GM12872 (cell line): ENCODE data around the gene PRKAR2B.

Experiments used
- CTCF ChIP-seq: IDR thresholded peaks from 3 replicates; pipeline ENCODE4 v1.5.1; 2011; ENCODE audit warnings: low read depth, mild to moderate bottlenecking, low read length, moderate library complexity; ENCODE audit not compliant: insufficient read depth

The PRKAR2B gene

GRCh38 chr7:107069457-107069856 lies 25.0 kb downstream of the PRKAR2B start:
- no peak for TF ChIP-seq CTCF

GRCh38 chr7:107070710-107071109 lies 26.2 kb downstream of the PRKAR2B start:
- TF ChIP-seq CTCF: no peak

- no peak for TF ChIP-seq CTCF
Observed at GRCh38 chr7:107071129-107071528, 26.6 kb downstream of the PRKAR2B start.

GRCh38 chr7:107072133-107072532 lies 27.6 kb downstream of the PRKAR2B start:
- TF ChIP-seq CTCF: no peak

- TF ChIP-seq CTCF: no peak
Observed at GRCh38 chr7:107075863-107076574, 31.5 kb downstream of the PRKAR2B start.

GRCh38 chr7:107076781-107077698 lies 32.5 kb downstream of the PRKAR2B start:
- TF ChIP-seq CTCF: no peak

- no peak for TF ChIP-seq CTCF
Observed at GRCh38 chr7:107077699-107078516, 33.4 kb downstream of the PRKAR2B start.
